NCI-H2171 (cell line): ENCODE results near the gene PAX8.

Experiments
- DNase-seq: peaks from one replicate; lab custom pipeline; 2025; lab: John Stamatoyannopoulos, UW

PAX8 gene

DNA sequence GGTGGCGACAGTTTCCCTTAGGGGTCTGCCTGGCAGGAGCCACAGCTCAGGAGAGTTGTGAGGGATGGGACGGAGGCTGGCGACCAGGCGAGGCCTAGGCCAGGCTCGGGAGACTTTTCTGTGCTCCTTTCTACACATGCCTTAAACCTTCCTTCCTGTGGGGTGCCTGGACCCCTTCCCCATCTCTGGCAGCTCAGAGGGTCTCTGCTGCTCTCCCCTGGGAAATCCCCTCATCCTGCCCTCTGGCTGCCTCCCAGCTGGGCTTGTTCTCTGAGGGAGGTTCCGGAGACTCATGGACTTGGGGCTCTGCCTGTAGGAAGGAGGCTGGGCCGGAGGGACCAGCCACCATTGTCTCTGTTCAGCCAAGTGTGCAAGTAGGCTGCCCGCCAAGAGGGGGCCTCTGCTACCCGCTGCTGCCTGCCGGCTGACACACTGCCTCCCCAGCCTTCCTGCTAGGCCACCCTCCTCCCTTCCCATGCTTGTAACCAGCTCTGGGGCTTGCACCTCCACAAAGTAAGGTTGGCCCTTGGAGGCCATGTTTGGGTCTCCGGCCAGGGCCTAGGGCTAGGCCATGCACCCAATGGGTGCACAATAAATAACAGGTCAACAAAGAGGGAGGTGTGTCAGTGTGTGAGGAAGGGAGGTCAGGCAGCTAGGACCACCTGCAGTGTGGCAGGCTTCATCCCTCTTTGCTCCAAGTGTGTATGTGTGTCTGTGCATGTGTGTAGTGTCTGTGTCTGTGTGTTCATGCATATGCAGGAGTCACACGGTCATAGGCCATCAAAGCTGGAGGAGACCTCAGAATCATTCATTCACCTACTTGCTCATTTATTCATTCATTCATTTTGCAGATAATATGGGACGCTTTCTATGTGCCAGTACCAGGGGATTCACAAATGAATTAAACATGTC, 76.2 kb downstream of the PAX8 start:
- DNase-seq, result no peak

- DNase-seq, result no peak
Measured at GRCh38 chr2:113201496-113202304, 77.0 kb downstream of the PAX8 start.

DNA sequence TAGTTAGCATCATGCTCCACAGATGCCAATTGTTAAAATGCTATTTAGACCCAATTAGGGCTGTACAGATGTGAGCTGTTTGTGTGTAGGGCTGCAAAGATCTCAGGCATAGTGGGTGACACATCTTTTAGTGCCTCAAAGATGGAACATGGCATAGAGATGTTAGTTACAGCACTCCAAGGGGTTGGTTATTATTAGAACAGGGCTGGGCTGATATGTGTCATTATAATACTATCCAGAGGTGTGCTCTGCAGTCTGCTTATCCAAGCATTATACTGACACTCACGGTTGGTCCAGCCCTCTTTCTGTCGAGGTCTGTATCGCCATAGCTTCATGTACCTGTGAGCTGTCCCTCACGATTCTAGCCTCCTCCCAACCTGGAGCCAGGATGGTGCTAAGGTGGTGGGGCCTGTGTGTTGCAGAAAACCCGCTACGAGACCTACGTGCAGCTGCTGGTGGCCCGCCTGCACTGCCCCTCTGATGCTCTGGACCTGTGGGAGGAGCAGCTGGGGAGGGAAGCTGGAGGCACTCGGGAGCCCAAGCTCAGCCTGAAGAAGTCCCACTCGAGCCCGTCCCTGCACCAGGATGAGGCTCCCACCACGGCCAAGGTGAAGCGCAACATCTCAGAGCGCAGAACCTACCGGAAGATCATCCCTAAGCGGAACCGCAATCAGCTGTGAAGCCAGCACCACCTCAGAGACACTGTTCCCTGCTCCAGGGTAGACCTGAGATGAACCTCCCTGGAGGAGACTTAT, 77.8 kb downstream of the PAX8 start:
- DNase-seq, result no peak

GRCh38 chr2:113200236-113200635, 78.5 kb downstream of the PAX8 start:
- no peak for DNase-seq

- DNase-seq, result peak; percentile 77
Measured at GRCh38 chr2:113198790-113199612, 79.7 kb downstream of the PAX8 start.

DNA sequence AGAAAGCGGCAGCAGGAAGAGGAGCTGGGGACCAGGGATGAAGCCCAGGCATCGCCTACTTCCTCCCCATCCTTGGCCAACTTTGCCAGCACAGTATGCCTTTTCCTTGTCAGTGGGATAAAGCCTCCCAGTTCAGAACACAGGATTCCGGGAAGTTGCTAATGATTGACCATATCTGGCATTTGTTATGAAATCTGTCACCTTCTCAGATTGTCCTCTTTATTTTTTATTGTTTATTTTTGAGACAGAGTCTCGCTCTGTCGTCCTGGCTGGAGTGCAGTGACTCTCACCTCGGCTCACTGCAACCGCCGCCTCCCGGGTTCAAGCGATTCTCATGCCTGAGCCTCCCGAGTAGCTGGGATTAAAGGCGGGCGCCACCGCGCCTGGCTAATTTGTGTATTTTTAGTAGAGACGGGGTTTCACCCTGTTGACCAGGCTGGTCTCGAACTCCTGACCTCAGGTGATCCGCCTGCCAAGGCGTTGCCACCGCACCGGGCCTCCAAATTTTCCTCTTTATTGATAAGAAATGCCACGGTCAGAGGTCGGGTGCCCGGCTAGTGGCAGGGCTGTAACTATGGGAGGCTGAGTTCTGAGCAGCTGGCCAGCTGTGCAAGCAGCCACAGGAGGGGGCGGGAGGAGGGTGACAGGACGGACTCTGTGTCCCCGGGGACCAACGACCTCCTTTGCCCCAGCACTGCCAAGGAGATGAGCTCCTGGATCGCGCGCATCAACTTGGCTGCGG, 80.5 kb downstream of the PAX8 start:
- no peak for DNase-seq

DNA sequence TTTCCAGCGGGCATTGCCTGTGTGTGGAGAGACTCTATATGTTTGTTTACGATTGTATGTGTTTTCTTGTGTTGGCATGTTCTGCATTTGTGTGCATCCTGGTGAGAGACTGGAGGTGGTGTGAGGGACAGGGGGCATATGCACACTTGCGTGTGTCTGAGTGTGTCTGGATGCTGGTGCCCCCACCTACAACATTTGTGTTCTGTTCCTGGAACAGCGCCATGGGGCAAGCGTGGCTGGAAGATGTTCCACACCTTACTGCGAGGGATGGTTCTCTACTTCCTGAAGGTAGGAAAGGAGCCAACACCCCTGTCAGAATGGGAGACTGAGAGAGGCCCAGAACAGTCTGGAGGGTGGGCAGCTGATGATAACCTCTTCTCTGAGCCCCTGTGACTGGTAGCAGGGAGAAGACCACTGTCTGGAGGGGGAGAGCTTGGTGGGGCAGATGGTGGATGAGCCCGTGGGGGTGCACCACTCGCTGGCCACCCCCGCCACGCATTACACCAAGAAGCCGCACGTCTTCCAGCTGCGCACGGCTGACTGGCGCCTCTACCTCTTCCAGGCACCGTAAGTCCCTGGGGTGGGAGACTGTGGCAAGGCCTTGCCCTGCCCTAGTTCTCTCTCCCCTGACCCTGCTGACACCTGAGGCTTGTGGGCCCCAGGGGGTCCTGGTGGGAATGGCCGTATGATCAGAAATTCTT, 81.2 kb downstream of the PAX8 start:
- no peak for DNase-seq

GRCh38 chr2:113196839-113197238, 81.9 kb downstream of the PAX8 start:
- DNase-seq, result no peak

DNA sequence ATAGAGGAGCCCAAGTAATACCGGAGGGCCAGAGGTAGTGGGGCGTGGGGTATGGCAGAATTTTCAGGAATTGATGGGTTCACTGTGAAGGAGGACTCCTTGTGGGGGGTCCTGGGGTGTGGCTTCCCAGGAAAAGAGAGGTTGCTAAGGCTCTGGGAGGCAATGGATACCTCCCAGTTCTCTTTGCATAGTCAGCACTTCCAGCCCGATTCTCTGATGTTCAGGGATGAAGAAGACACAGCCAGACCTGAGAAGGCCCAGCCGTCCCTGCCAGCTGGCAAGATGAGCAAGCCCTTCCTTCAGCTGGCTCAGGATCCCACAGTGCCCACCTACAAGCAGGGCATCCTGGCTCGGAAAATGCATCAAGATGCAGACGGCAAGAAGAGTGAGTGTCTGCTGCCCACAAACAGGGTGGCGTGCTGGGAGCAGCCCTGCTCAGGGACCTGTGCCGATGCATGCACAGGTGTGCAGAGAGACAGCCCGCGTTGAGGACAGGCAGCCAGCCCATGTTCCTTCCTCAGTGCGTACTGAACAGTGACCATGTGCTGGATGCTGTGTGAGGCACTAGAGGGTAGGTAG, 82.7 kb downstream of the PAX8 start:
- no peak for DNase-seq

GRCh38 chr2:113192459-113193100, 86.1 kb downstream of the PAX8 start:
- no peak for DNase-seq

DNA sequence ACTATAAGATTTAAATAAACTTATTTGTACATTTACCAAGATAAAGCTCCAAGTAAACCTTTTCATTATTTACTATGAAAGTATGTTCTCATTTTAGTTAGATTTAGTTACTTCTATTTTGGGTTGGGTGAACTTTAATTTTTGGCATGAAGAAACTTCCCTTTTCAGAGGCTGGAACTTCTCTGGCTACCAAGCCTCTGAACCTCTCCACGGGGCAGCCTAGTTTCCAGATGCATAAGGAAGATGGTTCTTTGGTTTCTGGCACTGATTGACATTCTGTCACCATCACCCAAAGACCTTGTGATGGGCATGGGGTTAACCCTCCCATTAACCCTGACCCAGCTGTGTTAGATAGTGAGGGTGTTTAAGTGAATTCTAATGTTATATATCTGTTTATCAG, 87.8 kb downstream of the PAX8 start:
- DNase-seq, result no peak

GRCh38 chr2:113187771-113188170, 91.0 kb downstream of the PAX8 start:
- DNase-seq, result no peak

- no peak for DNase-seq
Measured at GRCh38 chr2:113186433-113186796, 92.3 kb downstream of the PAX8 start.

DNA sequence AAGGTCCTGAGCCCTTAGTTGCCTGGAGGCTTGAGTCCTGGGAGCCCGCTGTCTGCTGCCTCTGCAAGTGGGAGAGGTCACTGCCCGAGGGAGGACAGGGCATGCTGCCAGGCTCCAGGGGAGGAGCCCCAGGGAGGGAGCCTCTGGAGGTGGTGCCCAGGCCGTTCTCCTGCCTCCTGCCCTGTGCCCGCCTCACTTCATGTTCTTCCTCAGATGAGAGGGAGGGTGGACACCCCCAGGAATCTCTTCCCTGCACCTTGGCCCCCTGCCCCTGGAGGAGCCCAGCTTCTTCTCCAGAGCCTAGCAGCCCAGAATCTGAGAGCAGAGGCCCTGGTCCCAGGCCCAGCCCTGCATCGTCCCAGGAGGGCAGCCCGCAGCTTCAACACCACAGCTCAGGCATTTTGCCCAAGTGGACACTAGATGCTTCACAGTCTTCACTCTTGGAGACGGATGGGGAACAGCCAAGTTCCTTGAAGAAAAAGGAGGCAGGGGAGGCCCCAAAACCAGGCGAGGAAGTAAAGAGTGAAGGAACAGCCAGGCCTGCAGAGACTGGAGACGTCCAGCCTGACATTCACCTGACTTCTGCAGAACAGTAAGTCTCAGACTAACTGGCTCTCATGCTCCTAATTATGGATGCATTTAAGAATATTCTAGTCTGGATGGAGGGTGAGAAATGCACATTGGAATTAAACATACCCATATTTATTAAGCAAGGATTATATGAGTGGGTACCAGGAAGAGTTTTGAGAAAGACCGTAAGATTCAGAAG, 92.9 kb downstream of the PAX8 start:
- no peak for DNase-seq

DNA sequence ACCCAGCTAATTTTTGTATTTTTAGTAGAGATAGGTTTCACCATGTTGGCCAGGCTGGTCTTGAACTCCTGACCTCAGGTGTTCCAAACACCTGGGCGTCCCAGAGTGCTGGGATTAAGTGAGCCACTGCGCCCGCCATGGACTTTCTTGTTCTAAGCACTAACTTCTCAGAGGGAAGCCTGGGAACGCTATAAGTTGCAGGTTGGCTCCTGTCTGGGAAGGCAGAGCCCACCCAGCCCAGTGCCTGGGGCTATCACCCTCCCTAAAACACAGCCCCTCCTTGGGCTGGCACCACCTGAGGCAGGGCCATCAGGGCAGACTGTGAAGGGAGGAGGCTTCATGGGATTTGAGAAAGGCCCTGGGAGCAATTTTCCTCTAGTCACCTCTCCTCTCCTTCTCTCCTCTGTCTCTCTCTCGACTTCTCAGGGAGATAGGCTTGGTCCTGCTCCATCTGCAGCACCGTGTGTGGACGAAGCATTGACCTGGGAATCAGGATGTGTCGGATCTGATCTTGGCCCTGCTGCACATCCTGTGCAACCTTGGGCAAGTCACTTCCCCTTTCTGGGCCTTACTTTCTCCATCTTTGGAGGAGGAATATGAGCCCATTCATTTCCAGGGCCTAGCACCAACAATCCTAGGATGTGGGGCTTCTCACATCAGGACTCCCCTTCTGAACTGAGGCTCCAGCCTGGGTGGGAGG, 94.0 kb downstream of the PAX8 start:
- no peak for DNase-seq

GRCh38 chr2:113183703-113184102, 95.0 kb downstream of the PAX8 start:
- no peak for DNase-seq

DNA sequence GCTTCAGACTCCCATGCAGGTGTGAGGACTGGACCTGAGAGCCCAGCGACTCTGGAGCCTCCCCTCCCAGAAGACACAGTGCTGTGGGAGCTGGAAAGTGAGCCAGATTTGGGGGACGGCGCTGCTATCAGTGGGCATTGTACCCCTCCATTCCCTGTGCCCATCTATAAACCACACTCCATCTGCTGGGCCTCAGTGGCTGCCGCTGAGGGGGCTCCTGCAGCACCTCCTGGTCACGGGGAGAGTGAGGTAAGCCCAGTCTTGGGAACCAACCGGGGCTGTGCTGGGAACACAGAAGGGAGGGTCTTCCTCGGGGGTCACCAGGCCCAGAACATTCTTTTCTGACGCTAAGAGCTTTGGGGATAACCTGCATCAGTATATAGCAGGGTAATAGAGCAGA, 95.5 kb downstream of the PAX8 start:
- no peak for DNase-seq
